ENCODE results near the gene C1orf159. TPM values are rescaled to one million over a fixed set of nuclear protein-coding genes. Genes with fewer than 3 reads are reported as not detected.

C1orf159 gene
- total and polyA plus RNA-seq, 2 of the 8 experiments (the other 6 are each of a cell fraction or from before 2014, with no cell fraction given), result 10.0 to 10.9 TPM

GRCh38 chr1:1155258-1155657 is 39.4 kb upstream of the C1orf159 start:
- WGBS, 2 experiments (ENCODE audit: extremely low coverage in 1 of 2, insufficient coverage in 1 of 2, insufficient read length in 1 of 2, insufficient replicate concordance in 2 of 2, low coverage in 1 of 2, low lambda C conversion rate in 2 of 2, missing lambda C conversion rate in 1 of 2), result 89% methylated on average over 10 of the region's 10 CpGs; no CpG with 5 or more reads in 1 of the 2 experiments
- DNase-seq (ENCODE audit: low read depth in 1 of 2, low spot score in 2 of 2), result no peak

More at GRCh38 chr1:1155258-1155657, 39.4 kb upstream of the C1orf159 start:
- Histone ChIP-seq H3K9ac (replicated peaks in 1 of 4; ENCODE audit: extremely low read depth in 1 of 4, low read depth in 3 of 4, low read length in 3 of 4) (no peak overlapping the region), H3K4ac (replicated peaks; ENCODE audit: insufficient read length, low read depth, low read length) (no peak overlapping the region), H3K9me3 (ENCODE audit: insufficient read depth in 2 of 2, low read depth in 1 of 2, low read length in 1 of 2) (peaks cover 10% of the 10 kb centered on the region in 2 experiments; a peak in 3 of 4 replicates), H3K23me2 (ENCODE audit: low read depth, low read length) (peaks cover 5% of the 10 kb centered on the region; the same call in 1 of the 2 replicates), H2BK5ac (ENCODE audit: low read depth, low read length) (no peak overlapping the region), H2BK12ac (ENCODE audit: low read depth, low read length) (no peak overlapping the region), H3K4me1 (replicated peaks in 1 of 4; ENCODE audit: control insufficient read depth in 3 of 4, insufficient read depth in 4 of 4, low read length in 3 of 4) (peaks cover 0 to 14% (median 11%) of the 10 kb centered on the region in 4 experiments; a peak in 6 of 7 replicates), H3K23ac (ENCODE audit: insufficient read length) (no peak overlapping the region), H3K36me3 (ENCODE audit: control insufficient read depth in 2 of 4, insufficient read depth in 4 of 4, low read length in 3 of 4) (no peaks in the 10 kb centered on the region), H4K20me1 (replicated peaks in 1 of 2; ENCODE audit: control insufficient read depth in 1 of 2, insufficient read depth in 2 of 2, low read length in 2 of 2) (no peaks in the 10 kb centered on the region), H3K4me3 (ENCODE audit: extremely low read depth in 1 of 4, insufficient read depth in 2 of 4, low read depth in 3 of 4, low read length in 4 of 4) (no peak overlapping the region), H2AK5ac (ENCODE audit: low read depth, low read length) (no peak overlapping the region), H3K79me1 (ENCODE audit: low read depth, low read length) (no peaks in the 10 kb centered on the region), H4K8ac (ENCODE audit: extremely low read depth, insufficient read depth, low read length) (no peak overlapping the region), H3K14ac (ENCODE audit: insufficient read length) (no peak overlapping the region), H2BK20ac (ENCODE audit: low read length) (no peak overlapping the region), H2BK15ac (ENCODE audit: low read length) (no peak overlapping the region), H3K18ac (ENCODE audit: extremely low read depth, low read length) (no peak overlapping the region), H3K56ac (replicated peaks; ENCODE audit: insufficient read length, low read depth, low read length) (no peak overlapping the region), H3K79me2 (ENCODE audit: control insufficient read depth in 1 of 2, insufficient read depth in 2 of 2, low read length in 2 of 2) (no peaks in the 10 kb centered on the region), H3K27me3 (replicated peaks in 1 of 4; ENCODE audit: control insufficient read depth in 3 of 4, extremely low read depth in 1 of 4, insufficient read depth in 3 of 4, low read length in 3 of 4) (no peaks in the 10 kb centered on the region; a peak in 1 of 7 replicates), H4K5ac (ENCODE audit: insufficient read length, low read depth, low read length) (no peak overlapping the region), H4K91ac (replicated peaks; ENCODE audit: insufficient read length, low read length) (no peak overlapping the region), H2BK120ac (replicated peaks; ENCODE audit: low read depth, low read length) (no peak overlapping the region), H3K27ac (ENCODE audit: low read depth, low read length) (no peak overlapping the region), H3K4me2 (ENCODE audit: insufficient read depth in 1 of 2, low read depth in 2 of 2, low read length in 2 of 2) (no peak overlapping the region), H2AFZ (ENCODE audit: low read length) (no peak overlapping the region)
- CTCF ChIA-PET (ENCODE audit: partially characterized antibody), result interaction anchor here (0.9 to 1.6 kb wide), 3 partner anchors 9 to 34 kb away, joined by 3 to 5 read pairs (median 4); no protein-coding TSS in a partner anchor
- TF ChIP-seq RBBP5 (IDR thresholded peaks at IDR 0.05; ENCODE audit: borderline replicate concordance, low read depth, low read length), result no peak
- POLR2A ChIA-PET (ENCODE audit: partially characterized antibody), result interaction anchor here (0.6 kb wide), 1 partner anchor 82 kb away, joined by 3 read pairs; no protein-coding TSS in a partner anchor
- no peak for FAIRE-seq

Data from H1 (cell line).